Hepatocyte (in vitro differentiated cells): Measurements from ENCODE around the gene TULP4.

Experiments
- EZH2 ChIP-seq: fragments of 200-600 bp; sonication (generic); IDR thresholded peaks from 2 replicates; pipeline ENCODE4 v1.6.1; 2016; ENCODE audit warnings: antibody characterized with exemption, mild to moderate bottlenecking, borderline replicate concordance
- TF ChIP-seq, protein P1 (sequence below): fragments of 200-600 bp; sonication (generic); IDR thresholded peaks from 2 replicates; pipeline ENCODE4 v1.5.1; 2016; ENCODE audit warnings: antibody characterized with exemption, mild to moderate bottlenecking; ENCODE audit not compliant: poor library complexity

GRCh38 chr6:158418501-158418900 lies 106.2 kb downstream of the TULP4 start:
- TF ChIP-seq, protein P1, sequence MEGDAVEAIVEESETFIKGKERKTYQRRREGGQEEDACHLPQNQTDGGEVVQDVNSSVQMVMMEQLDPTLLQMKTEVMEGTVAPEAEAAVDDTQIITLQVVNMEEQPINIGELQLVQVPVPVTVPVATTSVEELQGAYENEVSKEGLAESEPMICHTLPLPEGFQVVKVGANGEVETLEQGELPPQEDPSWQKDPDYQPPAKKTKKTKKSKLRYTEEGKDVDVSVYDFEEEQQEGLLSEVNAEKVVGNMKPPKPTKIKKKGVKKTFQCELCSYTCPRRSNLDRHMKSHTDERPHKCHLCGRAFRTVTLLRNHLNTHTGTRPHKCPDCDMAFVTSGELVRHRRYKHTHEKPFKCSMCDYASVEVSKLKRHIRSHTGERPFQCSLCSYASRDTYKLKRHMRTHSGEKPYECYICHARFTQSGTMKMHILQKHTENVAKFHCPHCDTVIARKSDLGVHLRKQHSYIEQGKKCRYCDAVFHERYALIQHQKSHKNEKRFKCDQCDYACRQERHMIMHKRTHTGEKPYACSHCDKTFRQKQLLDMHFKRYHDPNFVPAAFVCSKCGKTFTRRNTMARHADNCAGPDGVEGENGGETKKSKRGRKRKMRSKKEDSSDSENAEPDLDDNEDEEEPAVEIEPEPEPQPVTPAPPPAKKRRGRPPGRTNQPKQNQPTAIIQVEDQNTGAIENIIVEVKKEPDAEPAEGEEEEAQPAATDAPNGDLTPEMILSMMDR, result no peak
- TF ChIP-seq EZH2, result no peak
